ENCODE data around the gene SLC37A1. TPM values are rescaled to one million over a fixed set of nuclear protein-coding genes. Genes with fewer than 3 reads are reported as not detected.

Gene SLC37A1
- total and polyA plus RNA-seq, 10 donors = 6.9 to 31.4 (median 23.2) TPM

DNA sequence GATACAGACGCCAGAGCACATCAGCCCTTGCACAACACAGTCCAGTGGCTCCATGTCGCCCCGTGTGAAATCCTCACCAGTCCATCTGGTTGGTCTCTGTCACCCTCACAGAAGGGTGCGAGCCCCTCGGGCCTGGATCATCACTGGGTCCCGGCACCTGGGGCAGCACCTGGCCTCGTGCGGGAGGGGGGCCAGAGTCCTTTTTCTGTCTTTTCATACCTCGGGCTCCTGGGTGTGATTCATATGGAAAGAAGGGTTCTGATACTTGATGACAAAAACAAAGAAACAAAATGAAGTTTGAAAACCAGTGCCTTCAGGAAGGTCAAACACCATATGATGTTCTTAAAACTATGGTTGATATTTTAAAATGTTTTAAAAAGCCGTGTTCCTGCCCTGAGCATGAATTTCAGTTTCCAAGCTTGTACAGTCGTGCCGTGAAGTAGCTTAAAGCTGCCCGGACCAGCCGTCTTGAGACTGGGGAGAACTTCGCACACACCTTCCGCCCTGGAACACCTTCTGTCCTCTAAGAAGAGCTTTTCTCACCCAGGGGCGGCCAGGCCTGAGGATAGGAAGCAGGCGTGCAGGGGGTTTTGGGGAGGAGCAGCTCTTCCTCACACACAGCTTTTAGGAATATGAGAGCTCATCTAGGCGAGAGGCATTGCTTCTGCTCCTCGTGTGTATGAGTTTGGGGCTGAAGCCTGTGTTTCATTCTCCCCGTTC is 35.2 kb downstream of the SLC37A1 start:
- Histone ChIP-seq H3K9me3 (no peaks in the 10 kb centered on the region), H3K4me1 (no peaks in the 10 kb centered on the region), H3K27me3 (replicated peaks in 1 of 7) (no peaks in the 10 kb centered on the region), H3K4me3 (no peak overlapping the region), H3K27ac (no peak overlapping the region), H3K36me3 (peaks cover 0 to 91% (median 51%) of the 10 kb centered on the region in 6 donors)
- 83 to 89% (median 85%) methylated on average over 19 to 21 of the region's 21 CpGs for WGBS, 5 donors
- no peak for TF ChIP-seq POLR2AphosphoS5 (IDR thresholded peaks at IDR 0.05)
- no peak for TF ChIP-seq CTCF (IDR thresholded peaks at IDR 0.05 in 8 of 11, conservative IDR thresholded peaks at IDR 0.05 in 3 of 11)
- TF ChIP-seq POLR2A (IDR thresholded peaks at IDR 0.05) = no peak
- peak; percentile 50 for DNase-seq
- intact Hi-C loops (cut with DNase I; ENCODE audit: low total_unique reads) = loop anchor here (10.0 kb wide), 1 partner anchor 416 kb away; no protein-coding TSS in a partner anchor

- TF ChIP-seq POLR2AphosphoS5 (IDR thresholded peaks at IDR 0.05) (no peak), POLR2A (IDR thresholded peaks at IDR 0.05) (no peak), CTCF (IDR thresholded peaks at IDR 0.05 in 8 of 11, conservative IDR thresholded peaks at IDR 0.05 in 3 of 11) (no peak)
- no peak for DNase-seq
- 75 to 91% (median 89%) methylated on average over 3 of the region's 3 CpGs for WGBS, 5 donors
These were observed 37.2 kb downstream of the SLC37A1 start for GRCh38 chr21:42550817-42551216.

DNA sequence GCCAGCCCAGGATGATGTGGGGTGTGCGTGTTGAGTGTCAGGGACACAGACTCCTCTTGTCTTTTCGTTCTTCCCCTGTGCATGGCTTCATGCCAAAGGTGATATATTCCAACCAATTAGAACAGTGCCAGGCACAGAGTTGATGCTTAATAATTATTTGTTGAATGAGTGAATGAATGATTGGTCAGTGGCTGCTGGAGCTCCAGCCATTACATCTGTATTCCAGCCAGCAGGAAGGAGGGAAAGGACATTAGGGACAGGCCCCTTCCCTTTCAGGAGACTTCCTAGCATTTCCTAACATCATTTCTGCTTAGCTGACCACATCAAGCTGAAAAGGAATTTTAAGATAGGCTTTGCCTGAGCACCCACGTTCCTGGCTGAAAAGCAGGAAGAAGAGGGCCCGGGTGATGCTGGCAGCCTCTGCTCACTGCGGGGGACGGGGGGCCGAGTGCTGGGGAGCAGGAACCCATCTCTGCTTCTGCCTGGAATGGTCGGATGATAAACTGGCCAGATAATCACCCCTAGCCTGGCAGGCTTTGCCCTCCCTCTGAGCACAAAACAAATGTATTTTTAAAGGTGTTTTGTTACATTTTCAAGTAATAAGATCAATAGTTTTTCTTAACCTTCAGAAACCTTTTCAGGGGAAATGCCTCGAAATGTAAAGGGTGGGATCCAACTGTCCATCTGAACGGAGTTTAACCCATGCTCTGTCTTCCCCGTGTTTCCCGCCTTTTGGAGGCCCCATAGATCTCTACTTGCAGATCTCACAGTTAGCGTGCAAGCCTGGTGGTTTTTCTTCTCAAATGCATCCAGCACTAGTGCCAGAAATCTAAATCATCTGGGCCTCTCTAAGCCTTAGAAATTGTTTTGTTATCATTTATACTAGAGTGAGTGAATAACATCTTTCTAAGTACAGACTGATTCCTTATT is 39.0 kb downstream of the SLC37A1 start:
- H3K4me3 ChIP-seq = no peak overlapping the region
- no peak overlapping the region for H3K27ac ChIP-seq
- H3K27me3 ChIP-seq (replicated peaks in 1 of 7) = no peaks in the 10 kb centered on the region
- peaks cover 0 to 91% (median 41%) of the 10 kb centered on the region in 6 donors for H3K36me3 ChIP-seq
- no peaks in the 10 kb centered on the region for H3K4me1 ChIP-seq
- DNase-seq = peak; percentile 45
- intact Hi-C loops (cut with DNase I; ENCODE audit: low total_unique reads) = no loop called here
- 88 to 94% (median 89%) methylated on average over 13 of the region's 13 CpGs for WGBS, 5 donors
- no peaks in the 10 kb centered on the region for H3K9me3 ChIP-seq
- no peak for TF ChIP-seq CTCF (IDR thresholded peaks at IDR 0.05 in 8 of 11, conservative IDR thresholded peaks at IDR 0.05 in 3 of 11)
- no peak for TF ChIP-seq POLR2AphosphoS5 (IDR thresholded peaks at IDR 0.05)
- TF ChIP-seq POLR2A (IDR thresholded peaks at IDR 0.05) = no peak

More at GRCh38 chr21:42550817-42551216, 37.2 kb downstream of the SLC37A1 start:
- peaks cover 0 to 91% (median 47%) of the 10 kb centered on the region in 6 donors for H3K36me3 ChIP-seq
- H3K27me3 ChIP-seq (replicated peaks in 1 of 7) = no peaks in the 10 kb centered on the region
- no peaks in the 10 kb centered on the region for H3K9me3 ChIP-seq
- intact Hi-C loops (cut with DNase I; ENCODE audit: low total_unique reads) = no loop called here
- H3K27ac ChIP-seq = no peak overlapping the region
- H3K4me1 ChIP-seq = no peaks in the 10 kb centered on the region
- H3K4me3 ChIP-seq = no peak overlapping the region

DNA sequence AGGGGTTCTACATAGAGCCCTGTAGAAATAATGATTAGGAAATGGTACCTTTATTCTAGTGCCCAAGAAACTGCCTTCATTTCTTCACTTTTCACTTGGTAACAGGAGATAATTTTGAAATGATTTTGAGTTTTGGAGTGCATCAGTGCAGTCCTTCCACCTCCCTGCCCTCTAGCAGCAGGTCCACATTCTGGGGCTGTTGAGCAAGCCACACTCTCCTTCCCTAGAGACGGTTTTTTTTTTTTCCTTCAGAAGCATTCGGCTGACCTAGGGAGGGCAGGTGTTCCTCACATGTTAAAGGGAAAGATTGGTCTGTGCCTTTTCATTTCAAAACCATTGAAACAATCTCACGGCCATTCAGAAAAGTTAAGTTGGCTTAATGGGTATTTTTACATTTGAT is 39.8 kb downstream of the SLC37A1 start:
- DNase-seq = no peak
- no peaks in the 10 kb centered on the region for H3K27me3 ChIP-seq (replicated peaks in 1 of 7)
- H3K27ac ChIP-seq = no peak overlapping the region
- intact Hi-C loops (cut with DNase I; ENCODE audit: low total_unique reads) = no loop called here
- H3K9me3 ChIP-seq = no peaks in the 10 kb centered on the region
- WGBS, 5 donors = 75 to 81% (median 78%) methylated on average over 3 of the region's 3 CpGs
- H3K36me3 ChIP-seq = peaks cover 0 to 91% (median 36%) of the 10 kb centered on the region in 6 donors
- H3K4me1 ChIP-seq = no peaks in the 10 kb centered on the region
- TF ChIP-seq POLR2AphosphoS5 (IDR thresholded peaks at IDR 0.05) (no peak), POLR2A (IDR thresholded peaks at IDR 0.05) (no peak), CTCF (IDR thresholded peaks at IDR 0.05 in 8 of 11, conservative IDR thresholded peaks at IDR 0.05 in 3 of 11) (no peak)
- H3K4me3 ChIP-seq = no peak overlapping the region

All from spleen (tissue), 11 donors.